Measurements from ENCODE around the gene POMT1. TPM values are rescaled to one million over a fixed set of nuclear protein-coding genes. Genes with fewer than 3 reads are reported as not detected.
A peak's percentile ranks its signal among the peaks of the same experiment; 100 is the strongest.

The POMT1 gene
- total RNA-seq, 1 experiment from 2014 or later: 34.1 TPM

DNA sequence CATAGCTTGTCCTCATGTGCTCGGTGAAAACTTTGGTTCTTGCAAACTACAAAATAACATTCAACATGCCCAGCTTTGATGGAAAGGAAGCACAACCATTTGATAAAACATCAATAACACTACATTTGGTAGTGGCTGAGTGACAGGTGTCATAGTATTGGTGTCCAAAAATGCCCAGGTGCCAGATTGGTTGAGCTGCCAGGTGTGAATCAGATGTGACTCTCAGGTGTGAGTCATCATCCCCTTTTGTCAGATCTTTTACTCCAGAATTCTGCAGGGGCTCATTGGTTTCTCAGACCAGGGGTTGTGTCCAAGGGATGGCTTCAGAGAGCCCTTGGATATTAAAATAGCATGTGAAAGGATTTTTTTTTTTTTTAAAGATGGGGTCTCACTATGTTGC is 22.5 kb upstream of the POMT1 start:
- no peak overlapping the region for H4K5ac ChIP-seq (ENCODE audit: insufficient read length, low read depth, low read length)
- DNase-seq: no peak
- H3K56ac ChIP-seq (ENCODE audit: insufficient read length, low read depth, low read length): no peak overlapping the region
- no CpG with 5 or more reads among the region's 1 CpG for WGBS (ENCODE audit: extremely low coverage, insufficient read length, low lambda C conversion rate)
- no peak overlapping the region for H3K18ac ChIP-seq (ENCODE audit: insufficient read length, low read depth, low read length)
- no peaks in the 10 kb centered on the region for H3K23me2 ChIP-seq (ENCODE audit: insufficient read length, low read depth, low read length, poor library complexity, severe bottlenecking)
- H3K4me1 ChIP-seq (ENCODE audit: insufficient read depth, low read length): no peaks in the 10 kb centered on the region
- H2BK120ac ChIP-seq (ENCODE audit: low read depth, low read length, poor library complexity, severe bottlenecking): no peak overlapping the region
- Mint-ChIP-seq H3K4me3 (no peak overlapping the region), H3K36me3 (ENCODE audit: insufficient read depth in 1 of 3, low read depth in 3 of 3) (peaks cover 70 to 96% (median 94%) of the 10 kb centered on the region in 3 experiments), H3K27me3 (ENCODE audit: low read depth) (peaks cover 2% of the 10 kb centered on the region; the same call in 1 of the 2 replicates), H3K4me1 (peaks cover 0 to 3% of the 10 kb centered on the region in 2 experiments; a peak in 1 of 4 replicates), H3K27ac (peak overlapping the region in 1 of 3 experiments; percentile 23; a peak in 1 of 7 replicates), H3K9me3 (no peaks in the 10 kb centered on the region)
- H3K14ac ChIP-seq (ENCODE audit: insufficient read depth, low read length): no peak overlapping the region
- no peak overlapping the region for H3K4ac ChIP-seq (ENCODE audit: low read depth, low read length)
- TF ChIP-seq, protein P1, sequence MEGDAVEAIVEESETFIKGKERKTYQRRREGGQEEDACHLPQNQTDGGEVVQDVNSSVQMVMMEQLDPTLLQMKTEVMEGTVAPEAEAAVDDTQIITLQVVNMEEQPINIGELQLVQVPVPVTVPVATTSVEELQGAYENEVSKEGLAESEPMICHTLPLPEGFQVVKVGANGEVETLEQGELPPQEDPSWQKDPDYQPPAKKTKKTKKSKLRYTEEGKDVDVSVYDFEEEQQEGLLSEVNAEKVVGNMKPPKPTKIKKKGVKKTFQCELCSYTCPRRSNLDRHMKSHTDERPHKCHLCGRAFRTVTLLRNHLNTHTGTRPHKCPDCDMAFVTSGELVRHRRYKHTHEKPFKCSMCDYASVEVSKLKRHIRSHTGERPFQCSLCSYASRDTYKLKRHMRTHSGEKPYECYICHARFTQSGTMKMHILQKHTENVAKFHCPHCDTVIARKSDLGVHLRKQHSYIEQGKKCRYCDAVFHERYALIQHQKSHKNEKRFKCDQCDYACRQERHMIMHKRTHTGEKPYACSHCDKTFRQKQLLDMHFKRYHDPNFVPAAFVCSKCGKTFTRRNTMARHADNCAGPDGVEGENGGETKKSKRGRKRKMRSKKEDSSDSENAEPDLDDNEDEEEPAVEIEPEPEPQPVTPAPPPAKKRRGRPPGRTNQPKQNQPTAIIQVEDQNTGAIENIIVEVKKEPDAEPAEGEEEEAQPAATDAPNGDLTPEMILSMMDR (conservative IDR thresholded peaks at IDR 0.05): no peak
- no peaks in the 10 kb centered on the region for H3K79me1 ChIP-seq (ENCODE audit: insufficient read depth, low read depth, low read length, poor library complexity, severe bottlenecking)
- H4K8ac ChIP-seq (replicated peaks; ENCODE audit: insufficient read length, low read depth, low read length): no peak overlapping the region
- no peaks in the 10 kb centered on the region for H3K9me3 ChIP-seq (ENCODE audit: control insufficient read depth, low read depth, low read length)
- no peak overlapping the region for H2AFZ ChIP-seq (ENCODE audit: low read length)
- no peak overlapping the region for H3K27ac ChIP-seq (ENCODE audit: insufficient read length, low read depth, low read length)
- H2BK15ac ChIP-seq (ENCODE audit: low read depth, low read length): no peak overlapping the region
- H3K27me3 ChIP-seq (ENCODE audit: insufficient read depth, low read length): no peaks in the 10 kb centered on the region
- no peak overlapping the region for H2BK12ac ChIP-seq (ENCODE audit: insufficient read length, low read depth, low read length)
- no peak overlapping the region for H4K91ac ChIP-seq (ENCODE audit: insufficient read length, low read depth, low read length)
- H3K79me2 ChIP-seq (ENCODE audit: insufficient read depth, low read length): no peaks in the 10 kb centered on the region
- no peak overlapping the region for H3K23ac ChIP-seq (ENCODE audit: insufficient read length, low read depth, low read length)
- H2AK5ac ChIP-seq (ENCODE audit: insufficient read length, low read length): no peak overlapping the region
- H4K20me1 ChIP-seq (ENCODE audit: control insufficient read depth, insufficient read depth, insufficient read length): no peaks in the 10 kb centered on the region
- H2BK5ac ChIP-seq (ENCODE audit: insufficient read length, low read length): no peak overlapping the region
- no peak overlapping the region for H2BK20ac ChIP-seq (ENCODE audit: low read depth, low read length, poor library complexity, severe bottlenecking)
- H3K4me2 ChIP-seq (ENCODE audit: insufficient read depth, insufficient read length, low read length): no peak overlapping the region
- H3T11ph ChIP-seq (ENCODE audit: low read length): no peak overlapping the region
- no peak overlapping the region for H3K9ac ChIP-seq (ENCODE audit: extremely low read depth, insufficient read length, low read length)

All from H9 (cell line).